Measurements from ENCODE around the gene EPAS1. TPM values are rescaled to one million over a fixed set of nuclear protein-coding genes. Genes with fewer than 3 reads are reported as not detected.

Gene EPAS1
- total RNA-seq, 1 experiment from 2014 or later = 3.9 TPM

DNA sequence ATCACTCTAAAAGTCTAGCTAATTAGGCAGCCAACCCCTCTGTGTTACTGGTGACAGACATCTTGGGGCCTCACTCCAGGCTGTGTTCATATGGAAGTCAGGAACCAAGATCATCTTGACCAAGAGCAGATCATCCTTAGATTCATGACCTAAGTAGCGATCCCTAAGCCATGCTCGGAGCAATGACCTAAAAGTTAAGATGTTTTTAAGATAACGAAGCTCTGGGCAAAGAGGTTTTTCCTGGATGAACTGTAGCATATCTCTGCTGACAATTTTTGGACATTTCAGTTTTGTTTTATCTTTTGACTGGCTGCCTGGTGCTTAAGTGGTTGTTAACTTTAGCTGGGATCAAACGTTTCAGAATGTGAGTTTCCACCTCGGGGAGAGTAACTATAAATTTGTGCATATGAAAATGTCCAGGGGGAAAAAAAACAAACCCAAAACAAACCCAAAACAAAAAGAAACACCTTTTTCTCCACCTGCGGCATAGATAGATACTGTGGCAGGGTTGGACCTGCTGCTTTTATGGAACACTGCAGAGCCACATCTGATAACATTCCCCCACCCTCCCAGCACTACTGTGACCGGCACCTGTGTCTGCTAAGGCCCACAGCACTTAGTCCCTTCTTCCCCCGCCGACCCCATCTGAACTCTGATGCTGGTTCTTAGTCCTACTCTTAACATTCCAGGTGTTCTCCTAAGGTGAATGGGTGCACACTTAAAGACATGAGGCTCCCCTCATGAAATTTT is 45.5 kb downstream of the EPAS1 start:
- in situ Hi-C loops (cut with HindIII; ENCODE audit: low pct_unique_long_range_greater_than_20kb, low sequenced_read_pairs) = no loop called here

GRCh38 chr2:46344706-46345105 is 47.5 kb downstream of the EPAS1 start:
- in situ Hi-C loops (cut with HindIII; ENCODE audit: low pct_unique_long_range_greater_than_20kb, low sequenced_read_pairs) = no loop called here
- no peak for DNase-seq (ENCODE audit: low read depth, low spot score)

More for the DNA sequence above, 45.5 kb downstream of the EPAS1 start:
- no peak for DNase-seq (ENCODE audit: low read depth, low spot score)

DNA sequence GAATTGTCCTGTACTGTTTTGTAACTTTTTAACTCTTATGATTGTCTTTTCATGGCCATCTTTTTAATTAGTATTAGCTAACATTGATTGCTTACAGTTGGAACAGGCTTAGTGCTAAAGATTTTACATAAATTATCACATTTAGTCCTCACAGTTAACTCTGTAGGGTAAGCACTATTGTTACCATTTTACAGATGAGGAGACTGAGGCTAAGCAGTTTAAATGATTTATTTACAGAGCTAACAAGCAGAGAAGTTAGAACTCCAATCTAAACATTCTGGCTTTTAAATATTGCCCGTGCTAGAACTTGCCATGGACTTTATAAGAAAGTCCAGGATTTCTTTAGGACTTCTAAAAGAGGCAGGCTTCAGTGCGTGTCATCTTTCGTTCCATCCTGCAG is 48.6 kb downstream of the EPAS1 start:
- DNase-seq (ENCODE audit: low read depth, low spot score) = no peak
- in situ Hi-C loops (cut with HindIII; ENCODE audit: low pct_unique_long_range_greater_than_20kb, low sequenced_read_pairs) = no loop called here

GRCh38 chr2:46346719-46347118 is 49.5 kb downstream of the EPAS1 start:
- DNase-seq (ENCODE audit: low read depth, low spot score) = no peak
- in situ Hi-C loops (cut with HindIII; ENCODE audit: low pct_unique_long_range_greater_than_20kb, low sequenced_read_pairs) = no loop called here

- in situ Hi-C loops (cut with HindIII; ENCODE audit: low pct_unique_long_range_greater_than_20kb, low sequenced_read_pairs) = no loop called here
- no peak for DNase-seq (ENCODE audit: low read depth, low spot score)
These were observed 50.6 kb downstream of the EPAS1 start for GRCh38 chr2:46347648-46348280.

DNA sequence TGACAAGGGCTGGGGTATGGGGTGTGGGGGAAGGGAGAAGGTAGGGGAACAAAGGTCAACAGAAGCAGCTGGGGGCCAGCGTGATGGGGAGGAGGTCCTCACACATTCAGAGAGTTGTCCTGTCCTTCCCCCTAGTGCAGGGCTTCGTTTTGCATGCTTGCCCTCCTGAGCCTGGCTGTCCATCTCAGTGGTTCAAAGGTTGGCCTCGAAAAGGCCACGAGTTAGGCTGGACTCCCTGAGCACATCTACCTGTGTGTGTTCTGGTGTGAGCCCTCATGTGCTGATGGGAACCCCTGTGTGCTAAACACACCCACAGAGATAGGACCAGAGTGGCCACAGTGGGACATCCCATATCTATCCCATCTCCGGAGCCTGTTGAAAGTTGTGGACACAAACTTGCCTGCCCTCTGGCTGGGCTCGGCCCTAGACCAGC is 51.9 kb downstream of the EPAS1 start:
- no peak for DNase-seq (ENCODE audit: low read depth, low spot score)
- in situ Hi-C loops (cut with HindIII; ENCODE audit: low pct_unique_long_range_greater_than_20kb, low sequenced_read_pairs) = no loop called here

- in situ Hi-C loops (cut with HindIII; ENCODE audit: low pct_unique_long_range_greater_than_20kb, low sequenced_read_pairs) = no loop called here
These were observed 53.0 kb downstream of the EPAS1 start for GRCh38 chr2:46350029-46350689.

GRCh38 chr2:46351098-46351749 is 54.0 kb downstream of the EPAS1 start:
- in situ Hi-C loops (cut with HindIII; ENCODE audit: low pct_unique_long_range_greater_than_20kb, low sequenced_read_pairs) = no loop called here
- DNase-seq (ENCODE audit: low read depth, low spot score) = no peak

More at GRCh38 chr2:46350029-46350689, 53.0 kb downstream of the EPAS1 start:
- DNase-seq (ENCODE audit: low read depth, low spot score) = no peak

DNA sequence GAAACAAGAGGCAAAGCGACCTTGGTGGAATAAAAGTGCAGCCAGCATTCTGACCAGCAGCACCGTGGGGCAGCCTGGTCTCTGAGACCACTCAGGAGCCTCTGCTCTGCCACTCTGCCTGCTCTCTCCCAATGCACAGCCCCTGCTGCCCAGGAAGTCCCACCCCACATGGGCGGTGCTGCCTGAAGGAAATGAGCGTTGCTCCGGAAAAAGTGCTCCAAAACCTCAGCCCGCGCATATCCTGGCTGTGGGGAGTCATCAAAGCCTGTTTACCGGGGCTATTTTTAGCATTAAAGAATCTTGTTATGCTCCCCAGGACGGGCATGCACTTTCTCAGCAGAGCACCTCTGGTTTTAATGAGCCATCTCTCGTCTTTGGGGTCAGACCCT is 54.5 kb downstream of the EPAS1 start:
- in situ Hi-C loops (cut with HindIII; ENCODE audit: low pct_unique_long_range_greater_than_20kb, low sequenced_read_pairs) = no loop called here
- no peak for DNase-seq (ENCODE audit: low read depth, low spot score)

DNA sequence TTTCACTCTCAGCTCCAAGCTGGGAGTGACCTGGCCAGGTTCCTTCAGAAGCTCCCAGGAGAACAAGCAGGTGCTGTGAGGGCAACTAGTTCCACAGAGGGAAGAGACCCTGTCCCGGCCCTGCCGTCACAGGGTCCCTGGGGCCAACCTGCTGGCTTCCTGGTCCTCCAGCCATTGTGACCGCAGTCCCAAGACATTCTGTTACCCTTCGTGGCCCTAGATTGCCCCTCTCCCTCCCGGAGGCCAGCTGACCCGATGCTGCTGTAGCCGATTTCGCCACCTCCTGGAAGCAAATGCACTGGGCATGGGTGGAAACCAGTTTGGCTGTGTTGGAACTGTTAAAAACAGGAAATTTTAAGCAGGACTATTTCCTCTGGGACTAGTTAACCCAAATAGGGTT is 55.4 kb downstream of the EPAS1 start:
- in situ Hi-C loops (cut with HindIII; ENCODE audit: low pct_unique_long_range_greater_than_20kb, low sequenced_read_pairs) = no loop called here
- DNase-seq (ENCODE audit: low read depth, low spot score) = no peak

- in situ Hi-C loops (cut with HindIII; ENCODE audit: low pct_unique_long_range_greater_than_20kb, low sequenced_read_pairs) = no loop called here
- DNase-seq (ENCODE audit: low read depth, low spot score) = no peak
These were observed 56.3 kb downstream of the EPAS1 start for GRCh38 chr2:46353509-46353908.

DNA sequence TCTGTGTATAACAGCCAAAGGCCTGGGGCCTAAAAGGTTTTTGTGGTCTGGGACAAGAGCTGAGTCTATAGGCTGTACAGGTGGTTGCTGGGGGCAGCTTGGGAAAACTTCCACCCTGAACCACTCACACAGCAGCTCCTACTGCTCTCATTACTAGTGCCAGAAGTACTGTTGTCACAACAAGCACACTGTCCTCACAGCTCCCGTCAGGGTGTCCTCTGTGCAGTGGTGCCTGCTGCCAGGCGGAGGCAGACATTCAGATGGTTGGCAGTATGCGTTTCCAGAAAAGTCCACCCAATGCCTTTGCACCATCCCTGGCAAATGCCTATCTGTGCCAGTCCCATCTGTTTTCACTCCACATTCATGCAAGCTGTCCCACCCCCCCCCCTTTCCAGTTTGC is 58.5 kb downstream of the EPAS1 start:
- DNase-seq (ENCODE audit: low read depth, low spot score) = no peak

DNA sequence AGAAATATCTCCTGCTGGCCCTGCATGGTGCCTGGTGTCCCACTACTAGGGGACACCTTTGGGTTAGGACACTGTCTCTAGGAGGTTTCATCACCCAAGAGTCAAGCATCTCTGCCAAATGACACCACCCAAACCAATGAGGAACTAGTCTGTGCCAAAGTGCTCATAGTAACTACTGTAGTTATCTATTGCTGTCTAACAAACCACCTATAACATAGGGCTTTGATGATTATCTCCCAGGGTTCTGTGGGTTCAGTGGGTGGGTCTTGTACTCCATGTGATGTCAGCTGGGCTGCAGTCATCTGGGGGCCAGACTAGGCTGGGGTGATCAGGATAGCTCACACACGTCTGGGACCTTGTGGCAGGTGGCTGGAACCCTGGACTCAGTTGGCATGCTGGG is 59.8 kb downstream of the EPAS1 start:
- in situ Hi-C loops (cut with HindIII; ENCODE audit: low pct_unique_long_range_greater_than_20kb, low sequenced_read_pairs) = no loop called here
- DNase-seq (ENCODE audit: low read depth, low spot score) = no peak

More for the DNA sequence above, 58.5 kb downstream of the EPAS1 start:
- in situ Hi-C loops (cut with HindIII; ENCODE audit: low pct_unique_long_range_greater_than_20kb, low sequenced_read_pairs) = no loop called here

GRCh38 chr2:46358713-46359112 is 61.5 kb downstream of the EPAS1 start:
- no peak for DNase-seq (ENCODE audit: low read depth, low spot score)
- in situ Hi-C loops (cut with HindIII; ENCODE audit: low pct_unique_long_range_greater_than_20kb, low sequenced_read_pairs) = no loop called here

- in situ Hi-C loops (cut with HindIII; ENCODE audit: low pct_unique_long_range_greater_than_20kb, low sequenced_read_pairs) = no loop called here
These were observed 63.1 kb downstream of the EPAS1 start for GRCh38 chr2:46360303-46360702.

DNA sequence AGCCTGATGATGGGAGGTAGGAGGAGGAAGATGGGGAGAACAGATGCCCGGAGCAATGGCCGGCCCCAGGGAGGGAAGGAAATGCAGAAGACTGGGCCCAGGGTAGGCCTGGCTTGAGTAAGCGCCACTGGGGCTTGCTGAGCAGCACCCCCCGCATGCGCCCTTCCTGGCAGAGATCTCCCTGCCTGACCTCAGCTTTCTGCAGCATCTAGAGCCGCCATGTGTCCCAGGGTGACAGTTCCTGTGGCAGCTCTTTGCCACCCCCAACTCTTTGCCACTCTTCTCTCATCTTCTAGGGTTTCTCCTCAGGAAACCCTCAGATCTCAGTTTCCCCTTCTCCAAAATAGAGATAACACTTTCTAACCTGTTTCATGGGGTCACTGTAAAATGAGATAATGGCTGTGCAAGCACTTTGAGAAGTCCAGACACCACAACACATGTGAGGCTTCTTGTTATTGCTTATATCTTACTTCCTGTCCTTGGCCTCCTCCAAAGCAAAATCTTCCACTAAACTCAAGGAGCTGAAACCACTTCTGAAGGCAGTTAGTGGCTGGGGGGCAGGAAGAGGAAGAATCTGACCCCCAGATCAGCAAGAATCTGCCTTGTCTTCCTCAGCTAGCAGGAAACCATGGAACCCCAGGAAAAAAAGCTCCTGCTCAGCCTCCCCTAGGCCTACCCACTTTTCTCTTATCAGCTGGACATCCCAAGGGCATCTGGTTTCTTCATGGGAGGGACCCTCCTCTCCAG is 64.9 kb downstream of the EPAS1 start:
- no peak for DNase-seq (ENCODE audit: low read depth, low spot score)
- in situ Hi-C loops (cut with HindIII; ENCODE audit: low pct_unique_long_range_greater_than_20kb, low sequenced_read_pairs) = no loop called here

More at GRCh38 chr2:46360303-46360702, 63.1 kb downstream of the EPAS1 start:
- DNase-seq (ENCODE audit: low read depth, low spot score) = no peak

GRCh38 chr2:46362667-46363012 is 65.4 kb downstream of the EPAS1 start:
- no peak for DNase-seq (ENCODE audit: low read depth, low spot score)
- in situ Hi-C loops (cut with HindIII; ENCODE audit: low pct_unique_long_range_greater_than_20kb, low sequenced_read_pairs) = no loop called here

Data from SK-MEL-5 (cell line).